Stimulated activated CD8-positive, alpha-beta memory T cell treated with anti-CD3 and anti-CD28 coated beads, Interleukin-2, amount 100 ng/mL, for 48 hours (primary cell): ENCODE data around the gene RUNX1.

Source experiments
- DNase-seq, 2 donors: peaks; one replicate each; pipeline ENCODE4 v3.0.0-alpha.2; 2020; ENCODE audit warnings: low read depth in 2 of 2

Gene RUNX1

DNA sequence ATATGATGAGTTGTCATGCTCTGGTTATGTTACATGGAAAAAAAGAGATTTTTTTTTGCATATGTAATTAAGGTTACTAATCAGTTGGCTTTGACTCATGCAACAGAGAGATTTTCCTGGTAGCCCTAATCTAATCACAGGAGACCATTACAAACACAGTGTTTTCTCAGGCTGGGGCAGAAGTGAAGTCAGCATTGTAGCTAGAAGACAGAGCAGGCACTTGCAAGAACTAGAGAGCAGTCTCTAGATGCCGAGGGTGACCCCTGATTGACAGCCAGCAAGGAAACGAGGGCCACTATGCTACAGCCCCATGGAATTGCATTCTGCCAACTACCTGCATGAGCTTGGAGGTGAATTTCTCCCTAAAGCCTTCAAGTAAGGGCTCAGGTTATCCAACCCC, 151.3 kb downstream of the RUNX1 start:
- no peak for DNase-seq

DNA sequence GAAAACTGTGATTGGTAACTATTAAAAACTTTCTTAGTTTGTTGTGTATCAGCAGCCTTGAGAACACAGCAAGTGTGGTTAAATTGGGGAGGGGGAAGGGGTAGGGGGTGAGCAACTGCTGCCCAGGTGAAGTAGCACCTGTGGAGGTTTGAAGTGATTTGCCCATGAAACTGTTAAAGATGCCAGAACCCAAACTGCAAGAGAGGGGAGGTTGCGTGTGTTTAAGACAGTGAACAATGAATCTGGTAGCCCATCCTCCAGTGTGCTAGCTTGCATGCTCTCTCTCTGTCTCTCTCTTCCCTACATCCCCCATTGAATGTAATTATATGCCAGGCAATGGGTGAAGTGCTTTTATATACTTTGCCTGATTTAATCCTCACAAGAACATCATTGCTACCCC, 154.7 kb downstream of the RUNX1 start:
- DNase-seq: no peak

DNA sequence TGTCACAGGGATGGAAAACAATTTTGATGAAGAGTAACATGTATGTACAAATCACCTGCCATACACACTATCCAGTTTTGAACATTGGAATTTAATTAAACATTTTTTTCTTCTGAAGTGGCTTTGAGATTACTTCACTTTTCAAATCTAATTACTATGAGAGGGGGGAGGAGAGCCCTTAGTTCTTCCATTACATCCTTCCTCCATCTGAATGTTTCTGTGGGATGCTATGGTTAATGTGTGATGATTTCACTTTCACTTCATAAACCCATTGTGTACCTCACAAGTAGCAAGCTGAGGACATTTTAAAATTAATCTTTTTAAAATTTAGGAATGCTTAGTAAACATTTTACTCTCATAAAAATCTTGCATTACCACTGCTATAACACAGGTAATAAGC, 156.9 kb downstream of the RUNX1 start:
- no peak for DNase-seq

DNA sequence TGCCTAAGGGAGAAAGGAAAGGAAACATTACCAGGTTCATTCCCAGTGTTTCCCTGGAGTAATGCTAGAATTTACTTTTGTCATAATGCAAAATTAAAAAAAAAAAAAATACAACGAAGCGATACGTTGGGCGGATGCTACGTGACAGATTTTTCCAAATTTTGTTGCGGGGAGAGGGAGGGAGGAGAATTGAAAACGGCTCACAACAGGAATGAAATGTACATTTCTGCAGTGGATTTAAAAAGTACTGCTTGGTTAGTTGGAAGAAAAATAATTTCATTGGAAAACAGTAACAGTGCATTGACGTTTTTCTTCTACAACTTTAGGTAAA, 157.5 kb downstream of the RUNX1 start:
- DNase-seq: no peak

DNA sequence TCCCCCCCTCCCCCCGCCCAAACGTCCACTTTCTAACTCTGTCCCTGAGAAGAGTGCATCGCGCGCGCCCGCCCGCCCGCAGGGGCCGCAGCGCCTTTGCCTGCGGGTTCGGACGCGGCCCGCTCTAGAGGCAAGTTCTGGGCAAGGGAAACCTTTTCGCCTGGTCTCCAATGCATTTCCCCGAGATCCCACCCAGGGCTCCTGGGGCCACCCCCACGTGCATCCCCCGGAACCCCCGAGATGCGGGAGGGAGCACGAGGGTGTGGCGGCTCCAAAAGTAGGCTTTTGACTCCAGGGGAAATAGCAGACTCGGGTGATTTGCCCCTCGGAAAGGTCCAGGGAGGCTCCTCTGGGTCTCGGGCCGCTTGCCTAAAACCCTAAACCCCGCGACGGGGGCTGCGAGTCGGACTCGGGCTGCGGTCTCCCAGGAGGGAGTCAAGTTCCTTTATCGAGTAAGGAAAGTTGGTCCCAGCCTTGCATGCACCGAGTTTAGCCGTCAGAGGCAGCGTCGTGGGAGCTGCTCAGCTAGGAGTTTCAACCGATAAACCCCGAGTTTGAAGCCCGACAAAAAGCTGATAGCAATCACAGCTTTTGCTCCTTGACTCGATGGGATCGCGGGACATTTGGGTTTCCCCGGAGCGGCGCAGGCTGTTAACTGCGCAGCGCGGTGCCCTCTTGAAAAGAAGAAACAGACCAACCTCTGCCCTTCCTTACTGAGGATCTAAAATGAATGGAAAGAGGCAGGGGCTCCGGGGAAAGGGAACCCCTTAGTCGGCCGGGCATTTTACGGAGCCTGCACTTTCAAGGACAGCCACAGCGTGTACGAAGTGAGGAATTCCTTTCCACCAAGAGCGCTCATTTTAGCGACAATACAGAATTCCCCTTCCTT, 158.1 kb downstream of the RUNX1 start:
- DNase-seq: no peak

DNA sequence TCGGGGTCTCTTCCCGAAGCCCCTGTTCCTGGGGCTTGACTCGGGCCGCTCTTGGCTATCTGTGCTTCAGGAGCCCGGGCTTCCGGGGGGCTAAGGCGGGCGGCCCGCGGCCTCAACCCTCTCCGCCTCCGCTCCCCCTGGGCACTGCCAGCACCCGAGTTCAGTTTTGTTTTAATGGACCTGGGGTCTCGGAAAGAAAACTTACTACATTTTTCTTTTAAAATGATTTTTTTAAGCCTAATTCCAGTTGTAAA, 158.7 kb downstream of the RUNX1 start:
- DNase-seq: no peak

DNA sequence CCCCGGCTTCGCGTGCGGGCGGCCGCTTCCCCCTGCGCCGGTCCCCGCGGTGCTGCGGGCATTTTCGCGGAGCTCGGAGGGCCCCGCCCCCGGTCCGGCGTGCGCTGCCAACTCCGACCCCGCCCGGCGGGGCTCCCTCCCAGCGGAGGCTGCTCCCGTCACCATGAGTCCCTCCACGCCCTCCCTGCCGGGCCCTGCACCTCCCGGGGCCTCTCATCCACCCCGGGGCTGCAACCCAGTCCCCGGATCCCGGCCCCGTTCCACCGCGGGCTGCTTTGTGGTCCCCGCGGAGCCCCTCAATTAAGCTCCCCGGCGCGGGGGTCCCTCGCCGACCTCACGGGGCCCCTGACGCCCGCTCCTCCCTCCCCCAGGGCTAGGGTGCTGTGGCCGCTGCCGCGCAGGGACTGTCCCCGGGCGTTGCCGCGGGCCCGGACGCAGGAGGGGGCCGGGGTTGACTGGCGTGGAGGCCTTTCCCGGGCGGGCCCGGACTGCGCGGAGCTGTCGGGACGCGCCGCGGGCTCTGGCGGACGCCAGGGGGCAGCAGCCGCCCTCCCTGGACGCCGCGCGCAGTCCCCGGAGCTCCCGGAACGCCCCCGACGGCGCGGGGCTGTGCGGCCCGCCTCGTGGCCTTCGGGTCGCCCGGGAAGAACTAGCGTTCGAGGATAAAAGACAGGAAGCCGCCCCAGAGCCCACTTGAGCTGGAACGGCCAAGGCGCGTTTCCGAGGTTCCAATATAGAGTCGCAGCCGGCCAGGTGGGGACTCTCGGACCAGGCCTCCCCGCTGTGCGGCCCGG, 159.2 kb downstream of the RUNX1 start:
- peak; percentile 68 to 78 for DNase-seq

DNA sequence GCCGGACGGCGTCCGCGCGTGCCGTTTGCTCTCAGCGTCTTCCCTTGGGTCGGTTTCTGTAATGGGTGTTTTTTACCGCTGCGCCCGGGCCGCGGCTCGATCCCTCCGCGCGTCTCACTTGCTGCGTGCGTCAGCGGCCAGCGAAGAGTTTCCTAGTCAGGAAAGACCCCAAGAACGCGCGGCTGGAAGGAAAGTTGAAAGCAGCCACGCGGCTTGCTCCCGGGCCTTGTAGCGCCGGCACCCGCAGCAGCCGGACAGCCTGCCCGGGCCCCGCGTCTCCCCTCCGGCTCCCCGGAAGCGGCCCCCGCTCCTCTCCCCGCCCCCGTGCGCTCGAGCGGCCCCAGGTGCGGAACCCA, 159.8 kb downstream of the RUNX1 start:
- DNase-seq: peak; percentile 40 to 48

DNA sequence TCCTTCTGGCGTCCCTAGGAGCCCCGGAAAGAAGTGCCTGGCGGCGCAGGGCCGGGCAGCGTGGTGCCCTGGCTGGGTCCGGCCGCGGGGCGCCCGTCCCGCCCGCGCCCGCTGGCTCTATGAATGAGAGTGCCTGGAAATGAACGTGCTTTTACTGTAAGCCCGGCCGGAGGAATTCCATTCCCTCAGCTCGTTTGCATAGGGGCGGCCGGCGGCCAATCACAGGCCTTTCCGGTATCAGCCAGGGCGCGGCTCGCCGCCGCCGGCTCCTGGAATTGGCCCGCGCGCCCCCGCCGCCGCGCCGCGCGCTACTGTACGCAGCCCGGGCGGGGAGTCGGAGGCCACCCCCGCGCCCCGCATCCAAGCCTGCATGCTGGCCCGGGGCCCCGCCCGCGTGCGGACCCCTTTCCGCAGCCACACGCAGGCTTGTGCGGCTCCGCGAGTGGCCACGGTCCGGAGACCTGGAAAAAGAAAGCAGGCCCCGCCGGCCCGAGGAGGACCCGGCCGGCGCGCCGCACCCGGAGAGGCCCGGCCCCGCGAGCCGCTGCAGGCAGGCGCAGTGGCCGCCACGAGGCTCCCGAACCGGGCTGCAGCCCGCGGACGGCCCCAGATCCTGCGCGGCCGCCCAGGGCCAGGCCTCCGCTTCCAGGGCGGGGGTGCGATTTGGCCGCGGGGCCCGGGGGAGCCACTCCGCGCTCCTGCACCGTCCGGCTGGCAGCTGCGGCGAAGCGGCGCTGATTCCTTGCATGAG, 160.4 kb downstream of the RUNX1 start:
- DNase-seq: peak; percentile 74 to 76

DNA sequence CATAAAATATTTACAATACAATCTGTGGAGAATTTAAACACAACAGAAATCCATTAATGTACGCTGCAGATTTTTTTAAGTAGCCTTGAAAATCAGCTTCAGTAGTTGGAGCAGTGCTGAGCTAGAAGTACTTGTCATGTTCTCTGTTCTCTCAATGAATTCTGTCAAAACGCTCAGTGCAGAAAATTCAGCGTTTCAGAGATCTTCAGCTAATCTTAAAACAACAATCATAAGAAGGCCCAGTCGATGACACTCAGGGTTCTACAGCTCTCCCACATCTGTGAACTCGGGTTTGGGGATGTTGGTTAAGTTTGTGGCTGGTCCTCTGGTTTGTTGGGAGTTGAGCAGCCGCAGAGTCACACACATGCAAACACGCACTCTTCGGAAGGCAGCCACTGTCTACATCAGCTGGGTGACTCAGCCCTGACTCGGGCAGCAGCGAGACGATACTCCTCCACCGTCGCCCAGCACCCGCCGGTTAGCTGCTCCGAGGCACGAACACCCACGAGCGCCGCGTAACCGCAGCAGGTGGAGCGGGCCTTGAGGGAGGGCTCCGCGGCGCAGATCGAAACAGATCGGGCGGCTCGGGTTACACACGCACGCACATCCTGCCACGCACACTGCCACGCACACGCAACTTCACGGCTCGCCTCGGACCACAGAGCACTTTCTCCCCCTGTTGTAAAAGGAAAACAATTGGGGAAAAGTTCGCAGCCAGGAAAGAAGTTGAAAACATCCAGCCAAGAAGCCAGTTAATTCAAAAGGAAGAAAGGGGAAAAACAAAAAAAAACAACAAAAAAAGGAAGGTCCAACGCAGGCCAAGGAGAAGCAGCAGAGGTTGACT, 161.2 kb downstream of the RUNX1 start:
- DNase-seq: peak; percentile 78

DNA sequence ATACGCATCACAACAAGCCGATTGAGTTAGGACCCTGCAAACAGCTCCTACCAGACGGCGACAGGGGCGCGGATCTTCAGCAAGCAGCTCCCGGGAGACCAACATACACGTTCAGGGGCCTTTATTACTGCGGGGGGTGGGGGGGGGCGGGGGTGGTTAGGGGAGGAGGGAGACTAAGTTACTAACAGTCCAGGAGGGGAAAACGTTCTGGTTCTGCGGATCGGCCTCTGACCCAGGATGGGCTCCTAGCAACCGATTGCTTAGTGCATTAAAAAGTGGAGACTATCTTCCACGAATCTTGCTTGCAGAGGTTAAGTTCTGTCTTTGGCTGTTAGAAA, 162.0 kb downstream of the RUNX1 start:
- no peak for DNase-seq

DNA sequence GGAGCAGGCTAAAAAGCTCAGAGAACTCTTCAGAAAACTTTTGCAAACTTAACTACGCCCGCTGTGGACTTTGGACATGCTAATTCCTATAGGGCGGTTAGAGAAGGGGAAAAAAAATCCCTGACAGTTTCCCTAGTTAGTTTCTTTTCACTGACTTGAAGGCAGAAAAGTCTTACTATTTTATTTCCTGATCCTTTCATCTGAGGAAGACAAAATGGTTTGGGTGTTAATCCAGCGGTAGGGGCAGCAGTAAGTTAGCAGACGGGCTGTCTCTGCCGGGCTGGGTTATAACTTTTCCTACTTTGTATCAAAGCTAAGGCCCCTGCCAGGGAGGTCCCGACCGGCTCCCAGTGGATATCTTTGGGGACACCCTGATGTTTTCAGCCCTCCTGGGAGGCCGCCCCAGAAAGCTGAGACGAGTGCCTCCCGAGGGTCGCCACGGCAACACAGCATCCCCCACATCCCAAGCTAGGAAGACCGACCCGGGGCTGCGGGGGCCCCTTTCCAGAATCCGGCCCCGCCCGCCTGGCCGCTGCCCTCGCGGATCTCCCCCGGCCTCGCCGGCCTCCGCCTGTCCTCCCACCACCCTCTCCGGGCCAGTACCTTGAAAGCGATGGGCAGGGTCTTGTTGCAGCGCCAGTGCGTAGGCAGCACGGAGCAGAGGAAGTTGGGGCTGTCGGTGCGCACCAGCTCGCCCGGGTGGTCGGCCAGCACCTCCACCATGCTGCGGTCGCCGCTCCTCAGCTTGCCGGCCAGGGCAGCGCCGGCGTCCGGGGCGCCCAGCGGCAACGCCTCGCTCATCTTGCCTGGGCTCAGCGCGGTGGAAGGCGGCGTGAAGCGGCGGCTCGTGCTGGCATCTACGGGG, 162.6 kb downstream of the RUNX1 start:
- DNase-seq: no peak

DNA sequence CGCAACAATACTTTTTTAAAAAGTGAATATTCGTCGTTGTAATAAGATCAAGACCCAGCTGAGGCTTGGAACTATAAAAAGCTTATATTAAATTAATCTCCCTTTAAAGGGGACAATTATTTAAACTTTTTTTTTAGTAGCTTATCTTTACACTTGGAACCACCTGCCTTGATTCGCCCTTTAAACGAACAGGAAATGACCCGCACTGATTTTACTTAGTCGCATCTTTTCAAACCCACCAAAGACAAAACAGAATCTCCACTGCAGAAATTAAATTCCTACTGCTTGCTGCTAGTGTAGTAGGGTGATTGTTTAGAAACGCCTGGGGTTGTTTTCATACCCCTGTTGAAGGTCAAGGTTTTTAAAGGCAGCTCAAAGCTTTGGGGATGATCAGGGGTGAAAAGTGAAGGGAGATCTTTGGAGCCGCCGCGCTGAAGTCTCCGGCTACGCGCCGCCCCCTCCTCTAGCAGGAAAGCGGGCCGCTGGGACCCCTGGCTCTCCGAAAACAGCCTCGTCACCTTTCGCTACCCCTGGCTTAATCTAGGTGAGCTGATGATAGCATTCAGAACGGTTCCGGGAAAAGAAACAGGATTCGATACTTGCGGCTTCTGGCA, 163.4 kb downstream of the RUNX1 start:
- no peak for DNase-seq

DNA sequence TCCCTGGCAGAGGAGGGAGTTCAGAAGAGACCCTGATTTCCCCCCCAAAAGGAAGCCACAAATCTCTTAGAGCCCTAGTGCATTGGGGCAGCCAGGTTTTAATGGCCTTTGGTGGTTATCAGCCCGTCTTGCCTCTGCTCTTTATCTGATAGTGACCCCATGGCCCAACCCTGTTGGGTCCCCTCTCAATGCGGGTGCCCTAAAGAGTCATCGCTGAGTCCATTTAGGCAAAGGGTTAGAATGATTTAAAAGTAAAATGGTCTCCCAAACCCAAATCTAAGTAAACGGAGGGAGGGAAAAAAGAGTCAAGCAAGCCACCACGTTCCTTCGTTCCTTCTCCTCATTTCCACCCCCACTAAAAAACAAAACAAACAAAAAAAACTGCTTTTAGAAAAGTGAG, 164.0 kb downstream of the RUNX1 start:
- no peak for DNase-seq

DNA sequence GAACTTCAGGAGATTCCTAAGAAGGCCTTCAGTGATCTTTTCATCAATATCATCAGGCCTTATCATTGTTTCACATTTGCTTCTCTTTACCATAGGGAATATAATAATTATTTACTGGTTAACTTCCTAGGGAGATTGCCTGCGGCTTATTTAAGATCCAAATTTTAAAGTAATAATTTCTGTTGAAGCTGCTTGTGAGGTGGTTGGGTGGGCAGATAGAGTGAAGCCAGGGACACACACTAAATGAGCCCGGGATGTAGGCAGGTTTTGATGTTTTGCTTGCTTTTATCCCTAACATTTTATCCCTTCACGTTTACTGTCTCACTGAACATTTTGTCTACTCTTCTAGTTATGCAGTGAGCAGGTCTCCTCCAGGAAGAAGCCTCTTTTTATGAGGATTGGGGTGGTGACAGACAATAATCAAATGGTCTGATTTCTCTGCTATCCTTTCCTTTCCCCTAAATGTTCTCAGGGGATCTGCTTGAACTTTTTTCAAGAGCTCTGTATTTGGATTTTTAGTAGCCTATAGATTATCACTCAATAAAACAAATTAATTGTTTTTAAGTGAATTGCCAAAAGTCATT, 164.7 kb downstream of the RUNX1 start:
- DNase-seq: no peak

DNA sequence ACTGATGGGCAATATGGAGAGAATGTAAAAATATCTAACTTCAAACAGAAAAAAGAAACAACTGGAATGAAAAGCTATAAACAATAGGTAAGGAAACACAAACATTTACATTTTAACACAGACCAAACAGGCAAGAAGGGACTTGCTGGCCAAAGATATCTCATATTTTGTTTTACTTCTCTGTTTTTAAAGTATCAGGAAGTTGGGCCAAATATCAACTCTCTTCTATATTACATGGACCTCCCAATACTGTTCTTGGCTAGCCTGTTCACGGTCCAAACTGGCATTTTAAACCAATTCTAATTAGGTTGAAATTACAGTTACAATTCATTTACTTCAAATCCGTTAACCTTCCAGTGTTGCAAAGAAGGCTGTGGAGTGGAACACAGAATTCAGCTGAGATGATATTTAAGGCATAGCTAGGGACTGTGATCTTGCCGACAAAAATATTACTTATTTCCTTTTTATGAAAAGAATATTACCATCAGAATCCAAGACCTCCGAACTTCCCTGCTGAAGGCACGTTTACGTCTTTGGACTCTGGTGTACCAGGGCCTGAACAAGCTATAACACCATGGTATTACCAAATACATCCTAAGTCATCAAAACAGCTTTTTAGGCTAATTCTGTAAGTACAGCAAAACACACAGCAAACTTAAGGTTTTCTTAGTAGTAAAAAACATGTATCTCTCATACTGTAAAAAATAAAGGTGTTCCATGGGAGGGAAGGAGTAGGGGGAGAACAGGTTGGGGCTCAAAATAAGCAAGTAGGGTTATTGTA, 165.4 kb downstream of the RUNX1 start:
- no peak for DNase-seq

DNA sequence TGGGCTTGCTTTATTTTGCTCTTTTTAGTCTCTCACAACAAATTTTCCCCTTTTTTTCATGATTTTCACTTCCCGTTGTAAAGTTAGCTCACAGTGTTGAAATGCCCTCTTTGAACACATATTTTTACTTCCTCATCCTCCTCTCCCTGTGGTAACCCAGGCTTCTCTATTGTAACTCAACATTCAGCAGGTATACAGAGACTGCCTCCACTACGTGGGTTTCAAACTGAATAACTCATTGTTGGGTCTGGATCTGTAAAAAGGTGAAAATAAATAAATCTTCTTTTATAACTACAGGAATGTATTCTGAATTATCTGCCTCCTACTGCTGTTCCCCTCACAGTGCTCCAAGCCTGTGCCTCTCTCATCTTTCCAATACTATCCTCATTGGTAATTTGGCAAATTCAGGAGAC, 166.4 kb downstream of the RUNX1 start:
- no peak for DNase-seq

DNA sequence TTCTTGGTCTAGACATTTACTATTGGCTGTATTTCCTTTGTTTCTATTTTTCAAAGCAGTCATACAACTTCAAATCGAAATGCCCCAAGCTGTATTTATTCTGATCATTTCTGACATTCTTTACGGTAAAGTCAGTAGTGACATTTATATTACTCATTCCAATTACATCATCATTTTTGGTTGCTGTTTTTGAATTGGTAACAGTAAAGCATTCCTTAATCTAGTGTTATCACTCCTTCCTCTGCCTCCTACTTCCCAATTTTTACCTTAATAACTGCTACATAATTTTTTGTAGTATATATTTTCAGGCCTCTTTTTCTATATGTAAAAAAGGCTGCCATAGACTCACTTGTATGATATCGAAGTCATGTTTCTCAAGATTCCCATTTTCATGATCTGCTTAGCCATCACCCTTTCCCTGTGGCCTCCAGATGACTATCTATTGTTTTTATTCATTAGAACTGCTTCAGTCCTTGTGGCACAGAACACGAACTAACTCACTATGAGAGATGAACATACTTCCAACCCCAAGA, 167.2 kb downstream of the RUNX1 start:
- no peak for DNase-seq

DNA sequence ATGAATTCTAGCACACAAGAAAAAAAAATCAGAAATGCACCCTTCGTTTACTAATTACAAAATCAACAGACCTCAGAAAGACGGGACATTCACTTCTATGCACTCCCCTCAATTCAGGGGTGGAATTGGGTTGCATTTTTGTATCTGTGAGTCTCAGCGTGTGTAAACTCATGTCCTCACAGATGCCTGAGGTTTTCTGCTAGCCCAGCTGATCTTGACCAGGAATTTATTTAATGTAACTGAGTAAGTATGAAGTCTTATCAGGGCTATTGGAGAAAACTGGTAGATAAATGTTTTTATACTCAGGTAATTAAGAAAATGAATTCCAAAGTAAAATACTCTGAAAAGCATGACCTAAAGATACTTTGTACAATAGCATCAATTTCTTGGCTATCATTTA, 167.7 kb downstream of the RUNX1 start:
- no peak for DNase-seq
